ENCODE data around the gene AGO3.
A peak's percentile ranks its signal among the peaks of the same experiment; 100 is the strongest.

The AGO3 gene

GRCh38 chr1:36084497-36085115 lies 153.7 kb downstream of the AGO3 start:
- DNase-seq = no peak

- DNase-seq = no peak
Measured at GRCh38 chr1:36085126-36085525, 154.2 kb downstream of the AGO3 start.

- DNase-seq = no peak
Measured at GRCh38 chr1:36085686-36086526, 155.0 kb downstream of the AGO3 start.

GRCh38 chr1:36086529-36087232 lies 155.8 kb downstream of the AGO3 start:
- DNase-seq = no peak

- DNase-seq = no peak
Measured at GRCh38 chr1:36087233-36088123, 156.6 kb downstream of the AGO3 start.

GRCh38 chr1:36088265-36088576 lies 157.3 kb downstream of the AGO3 start:
- no peak for DNase-seq

GRCh38 chr1:36088577-36089392 lies 157.9 kb downstream of the AGO3 start, which contains the start of gene ADPRS:
TSS of gene ADPRS (plus strand) at chr1:36088892. CDS start at chr1:36088905, 13 bp downstream.
- peak; percentile 81 for DNase-seq

GRCh38 chr1:36089393-36090121 lies 158.7 kb downstream of the AGO3 start:
- no peak for DNase-seq

GRCh38 chr1:36091141-36091540 lies 160.2 kb downstream of the AGO3 start:
- DNase-seq = no peak

GRCh38 chr1:36091698-36092097 lies 160.8 kb downstream of the AGO3 start:
- no peak for DNase-seq

- DNase-seq = no peak
Measured at GRCh38 chr1:36092166-36092797, 161.4 kb downstream of the AGO3 start.

GRCh38 chr1:36092798-36093185 lies 161.9 kb downstream of the AGO3 start:
- no peak for DNase-seq

- no peak for DNase-seq
Measured at GRCh38 chr1:36093226-36093625, 162.3 kb downstream of the AGO3 start.

- DNase-seq = no peak
Measured at GRCh38 chr1:36093929-36094328, 163.0 kb downstream of the AGO3 start.

GRCh38 chr1:36094621-36095061 lies 163.7 kb downstream of the AGO3 start:
- DNase-seq = no peak

GRCh38 chr1:36095760-36096405 lies 165.0 kb downstream of the AGO3 start:
- no peak for DNase-seq

- DNase-seq = no peak
Measured at GRCh38 chr1:36096500-36097432, 165.9 kb downstream of the AGO3 start.

GRCh38 chr1:36097693-36098585 lies 167.0 kb downstream of the AGO3 start:
- no peak for DNase-seq

All from KG1 (cell line).